GM23248 (cell line): ENCODE measurements around the gene SLC6A19. TPM values are rescaled to one million over a fixed set of nuclear protein-coding genes. Genes with fewer than 3 reads are reported as not detected.

Experiments
- DNase-seq: peaks from one replicate; pipeline ENCODE4 v3.0.0-alpha.2; 2015
- H2AFZ ChIP-seq: fragments of 200-600 bp; sonication (generic); 2 replicates; pipeline ENCODE4 v1.6.1; 2016; ENCODE audit warnings: antibody characterized with exemption
- H3F3A ChIP-seq: fragments of 200-600 bp; sonication (generic); 2 replicates; pipeline ENCODE4 v1.6.1; 2016; ENCODE audit warnings: mild to moderate bottlenecking, antibody characterized with exemption, mixed run types; ENCODE audit not compliant: insufficient read depth
- H3K27ac ChIP-seq: fragments of 200-600 bp; sonication (generic); 2 replicates; pipeline ENCODE4 v1.5.1; 2016; ENCODE audit warnings: mild to moderate bottlenecking
- H3K27me3 ChIP-seq: fragments of 200-600 bp; sonication (generic); replicated peaks from 2 replicates; pipeline ENCODE4 v1.6.1; 2016; ENCODE audit warnings: mild to moderate bottlenecking; ENCODE audit not compliant: insufficient read depth
- H3K36me3 ChIP-seq: fragments of 200-600 bp; sonication (generic); 2 replicates; pipeline ENCODE4 v1.6.1; 2016; ENCODE audit warnings: low read depth, mild to moderate bottlenecking
- H3K4me1 ChIP-seq: fragments of 200-600 bp; sonication (generic); 2 replicates; pipeline ENCODE4 v1.6.1; 2016; ENCODE audit warnings: mild to moderate bottlenecking; ENCODE audit not compliant: insufficient read depth
- H3K4me2 ChIP-seq: fragments of 200-600 bp; sonication (generic); one replicate; pipeline ENCODE4 v1.6.1; 2016; ENCODE audit warnings: mild to moderate bottlenecking; ENCODE audit not compliant: unreplicated experiment
- H3K4me3 ChIP-seq: fragments of 200-600 bp; sonication (generic); 2 replicates; pipeline ENCODE4 v1.5.1; 2016; ENCODE audit warnings: mild to moderate bottlenecking
- H3K79me2 ChIP-seq: fragments of 200-600 bp; sonication (generic); 2 replicates; pipeline ENCODE4 v1.6.1; 2016; ENCODE audit warnings: mild to moderate bottlenecking; ENCODE audit not compliant: insufficient read depth
- H3K9ac ChIP-seq: fragments of 200-600 bp; sonication (generic); 2 replicates; pipeline ENCODE4 v1.6.1; 2016; ENCODE audit warnings: mild to moderate bottlenecking
- H3K9me2 ChIP-seq: fragments of 200-600 bp; sonication (generic); 2 replicates; pipeline ENCODE4 v1.6.1; 2016; ENCODE audit warnings: mixed run types, mild to moderate bottlenecking, moderate library complexity; ENCODE audit not compliant: insufficient read depth
- H3K9me3 ChIP-seq: fragments of 200-600 bp; sonication (generic); one replicate; pipeline ENCODE4 v1.6.1; 2017; ENCODE audit warnings: low read depth
- H4K20me1 ChIP-seq: fragments of 200-600 bp; sonication (generic); 2 replicates; pipeline ENCODE4 v1.6.0; 2016; ENCODE audit not compliant: insufficient read depth
- EZH2 ChIP-seq: fragments of 200-600 bp; sonication (generic); IDR thresholded peaks from 2 replicates; pipeline ENCODE4 v1.6.1; 2018; ENCODE audit warnings: antibody characterized with exemption, mild to moderate bottlenecking; ENCODE audit not compliant: insufficient read depth, poor library complexity, severe bottlenecking
- EZH2phosphoT487 ChIP-seq: fragments of 200-600 bp; sonication (generic); IDR thresholded peaks from 2 replicates; pipeline ENCODE4 v1.6.1; 2018; ENCODE audit warnings: antibody characterized with exemption, moderate library complexity, mild to moderate bottlenecking, low read depth; ENCODE audit not compliant: insufficient read depth
- WGBS, 2 experiments: methylation state at CpG; one replicate each; pipeline ENCODE4 v1.1.6; 2015 to 2017; ENCODE audit warnings: low lambda C conversion rate in 2 of 2, low coverage in 1 of 2; ENCODE audit errors: missing lambda C conversion rate in 2 of 2; 5-methylcytosine and 5-hydroxymethylcytosine counted together
- in situ Hi-C: fragments of 300-500 bp; cut with MboI; formaldehyde crosslinking; loops from 2 replicates; pipeline ENCODE4 v1.15.0; 2020
- polyA plus RNA-seq: library from polyadenylated mRNA; unstranded; fragments of >200 nt; fragmentation: Nextera tagmentation; extraction: Ambion mirVana; gene quantifications from 2 replicates; pipeline ENCODE4 v1.2.1, GENCODE V29; 2016
- total RNA-seq: library from RNA; depleted of rRNA; stranded (reverse); fragments of >200 nt; shearing (Covaris generic); gene quantifications from 2 replicates; pipeline ENCODE4 v1.2.3, GENCODE V29; 2014

Gene SLC6A19
- total and polyA plus RNA-seq, 2 experiments from 2014 or later = not detected

DNA sequence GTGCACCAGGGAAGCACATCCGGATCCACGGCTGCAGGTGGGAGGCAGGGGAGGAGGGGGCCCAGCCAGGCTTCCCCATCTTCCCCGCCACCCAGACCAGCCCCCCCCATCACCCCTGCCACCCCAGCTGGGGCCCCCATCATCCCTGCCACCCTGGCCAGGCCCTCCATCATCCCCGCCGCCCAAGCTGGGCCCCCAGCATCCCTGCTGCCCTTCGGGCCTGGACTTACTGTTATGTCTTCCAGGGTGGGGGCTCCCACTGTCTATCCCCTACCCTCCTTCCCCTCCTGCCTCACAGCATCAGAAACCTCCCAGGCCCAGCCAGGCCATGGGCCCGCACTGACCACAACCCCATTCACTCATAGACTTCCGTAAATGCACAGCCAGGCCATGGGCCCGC, 51.3 kb downstream of the SLC6A19 start:
- Histone ChIP-seq H3K9ac (no peak overlapping the region), H3K4me3 (no peak overlapping the region), H4K20me1 (no peaks in the 10 kb centered on the region), H2AFZ (no peak overlapping the region), H3K4me1 (no peaks in the 10 kb centered on the region), H3K9me2 (no peaks in the 10 kb centered on the region), H3K4me2 (no peak overlapping the region), H3F3A (no peaks in the 10 kb centered on the region), H3K79me2 (no peaks in the 10 kb centered on the region), H3K9me3 (no peaks in the 10 kb centered on the region), H3K27me3 (no peaks in the 10 kb centered on the region), H3K27ac (no peak overlapping the region), H3K36me3 (no peaks in the 10 kb centered on the region)
- in situ Hi-C loops = no loop called here
- 54 to 62% methylated on average over 3 to 9 of the region's 9 CpGs for WGBS, 2 experiments
- TF ChIP-seq EZH2phosphoT487 = no peak
- TF ChIP-seq EZH2 = no peak
- no peak for DNase-seq

DNA sequence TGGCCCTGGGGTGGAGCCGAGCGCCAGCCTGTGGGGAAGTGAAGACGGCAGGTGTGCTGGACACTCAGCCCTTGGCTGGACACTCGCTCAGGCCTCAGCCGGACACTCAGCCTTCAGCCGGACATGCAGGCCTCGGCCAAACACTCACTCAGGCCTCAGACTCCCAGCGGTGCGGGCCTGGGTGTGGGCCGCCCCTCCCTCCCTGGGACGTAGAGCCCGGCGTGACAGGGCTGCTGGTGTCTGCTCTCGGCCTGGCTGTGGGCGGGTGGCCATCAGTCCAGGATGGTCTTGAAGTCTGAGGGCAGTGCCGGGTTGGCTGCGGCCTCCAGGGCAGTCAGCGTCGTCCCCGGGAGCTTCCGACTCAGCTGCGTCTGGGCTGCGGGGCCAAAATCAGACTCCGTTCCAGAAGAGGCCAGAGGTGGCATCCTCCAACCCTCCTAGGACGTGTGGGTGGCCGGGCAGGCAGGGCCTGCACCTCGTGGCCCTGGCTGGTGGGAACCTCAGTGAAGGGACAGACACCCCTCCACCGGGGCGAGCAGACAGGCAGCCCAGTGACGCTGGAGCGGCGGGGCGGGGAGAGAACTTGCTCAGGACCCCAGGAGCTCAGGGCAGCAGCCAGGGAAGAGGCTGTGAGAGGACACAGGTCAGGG, 52.2 kb downstream of the SLC6A19 start:
- 69 to 74% methylated on average over 26 to 33 of the region's 33 CpGs for WGBS, 2 experiments

DNA sequence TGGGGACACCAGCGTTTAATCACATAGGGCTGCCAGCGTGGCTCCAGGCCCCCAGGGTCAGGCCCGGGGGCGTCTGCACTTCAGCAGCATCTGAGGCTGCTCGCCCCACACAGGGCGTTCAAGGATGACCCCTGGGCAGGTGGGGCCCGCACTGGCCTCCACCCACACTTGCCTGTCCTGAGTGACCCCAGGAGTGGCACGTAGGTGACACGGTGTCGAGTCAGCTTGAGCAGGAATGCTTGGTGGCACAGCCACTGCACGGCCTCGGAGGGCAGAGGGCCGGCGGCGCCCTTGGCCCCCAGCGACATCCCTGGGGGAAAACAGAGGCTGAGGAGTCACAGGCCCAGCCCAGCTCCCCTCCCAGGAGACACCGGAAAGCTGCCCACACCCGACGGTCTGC, 52.8 kb downstream of the SLC6A19 start:
- no peak for TF ChIP-seq EZH2phosphoT487
- Histone ChIP-seq H3K4me1 (no peaks in the 10 kb centered on the region), H2AFZ (no peak overlapping the region), H3K9me2 (no peaks in the 10 kb centered on the region), H3K4me2 (no peak overlapping the region), H3K27ac (no peak overlapping the region), H3K27me3 (no peaks in the 10 kb centered on the region), H3K36me3 (no peaks in the 10 kb centered on the region), H3K79me2 (no peaks in the 10 kb centered on the region), H3F3A (no peaks in the 10 kb centered on the region), H3K9ac (no peak overlapping the region), H3K9me3 (no peaks in the 10 kb centered on the region), H3K4me3 (no peak overlapping the region), H4K20me1 (no peaks in the 10 kb centered on the region)
- no peak for DNase-seq
- 58 to 63% methylated on average over 14 to 19 of the region's 19 CpGs for WGBS, 2 experiments
- in situ Hi-C loops = no loop called here

More for the DNA sequence above, 52.2 kb downstream of the SLC6A19 start:
- DNase-seq = no peak
- in situ Hi-C loops = no loop called here
- H3F3A ChIP-seq = no peaks in the 10 kb centered on the region
- no peaks in the 10 kb centered on the region for H3K4me1 ChIP-seq
- H2AFZ ChIP-seq = no peak overlapping the region
- TF ChIP-seq EZH2phosphoT487 = no peak
- TF ChIP-seq EZH2 = no peak
- no peaks in the 10 kb centered on the region for H3K79me2 ChIP-seq
- no peak overlapping the region for H3K27ac ChIP-seq
- no peak overlapping the region for H3K4me3 ChIP-seq
- no peak overlapping the region for H3K4me2 ChIP-seq
- no peaks in the 10 kb centered on the region for H3K36me3 ChIP-seq
- no peaks in the 10 kb centered on the region for H3K9me2 ChIP-seq
- no peaks in the 10 kb centered on the region for H3K9me3 ChIP-seq
- H3K9ac ChIP-seq = no peak overlapping the region
- H3K27me3 ChIP-seq = no peaks in the 10 kb centered on the region
- H4K20me1 ChIP-seq = no peaks in the 10 kb centered on the region

DNA sequence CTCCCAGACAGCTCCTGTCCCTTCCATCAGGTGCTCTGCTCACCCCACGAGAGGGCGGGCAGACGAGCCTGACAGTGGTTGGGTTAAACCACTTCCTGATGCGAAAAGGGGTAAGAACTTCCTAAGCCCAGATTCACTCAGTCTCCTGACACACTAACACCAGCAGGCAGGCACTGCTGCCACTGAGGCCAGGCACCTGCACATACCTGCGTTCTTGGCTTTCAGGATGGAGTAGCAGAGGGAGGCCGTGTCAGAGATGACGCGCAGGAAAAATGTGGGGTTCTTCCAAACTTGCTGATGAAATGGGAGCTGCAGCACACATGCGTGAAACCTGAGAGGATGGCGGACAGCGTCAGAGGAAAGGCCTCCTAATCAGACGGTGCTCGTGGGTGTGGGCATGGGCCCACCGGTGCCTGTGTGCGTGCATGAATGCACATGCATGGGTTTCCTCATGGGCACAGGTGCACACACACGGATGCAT, 53.7 kb downstream of the SLC6A19 start:
- Histone ChIP-seq H2AFZ (no peak overlapping the region), H3K36me3 (no peaks in the 10 kb centered on the region), H3K9me2 (no peaks in the 10 kb centered on the region), H4K20me1 (no peaks in the 10 kb centered on the region), H3K79me2 (no peaks in the 10 kb centered on the region), H3K27ac (no peak overlapping the region), H3K4me2 (no peak overlapping the region), H3K9me3 (no peaks in the 10 kb centered on the region), H3K4me3 (no peak overlapping the region), H3K9ac (no peak overlapping the region), H3K4me1 (no peaks in the 10 kb centered on the region), H3K27me3 (no peaks in the 10 kb centered on the region), H3F3A (no peaks in the 10 kb centered on the region)
- DNase-seq = no peak
- 51 to 54% methylated on average over 16 of the region's 16 CpGs for WGBS, 2 experiments
- in situ Hi-C loops = no loop called here
- no peak for TF ChIP-seq EZH2
- TF ChIP-seq EZH2phosphoT487 = no peak
